Neural progenitor cell (in vitro differentiated cells): ENCODE results near the gene GATA2.

Experiments used
- CTCF ChIP-seq: fragments of 200-600 bp; sonication (generic); IDR thresholded peaks from 2 replicates; pipeline ENCODE4 v1.5.1; 2017; ENCODE audit warnings: antibody characterized with exemption, mild to moderate bottlenecking
- EZH2 ChIP-seq: fragments of 200-600 bp; sonication (generic); IDR thresholded peaks from 2 replicates; pipeline ENCODE4 v1.6.1; 2017; ENCODE audit warnings: antibody characterized with exemption, mild to moderate bottlenecking, moderate library complexity

GRCh38 chr3:128472449-128473179 is 20.4 kb downstream of the GATA2 start:
- TF ChIP-seq CTCF, result no peak
- no peak for TF ChIP-seq EZH2
